ENCODE data around the gene KIF5B. TPM values are rescaled to one million over a fixed set of nuclear protein-coding genes. Genes with fewer than 3 reads are reported as not detected.
A peak's percentile ranks its signal among the peaks of the same experiment; 100 is the strongest.
"Not testable (repeated sequence)": the region's sequence is repeated elsewhere in the genome, so short reads cannot be mapped to it uniquely, and the experiment has no call there.

KIF5B gene
- total RNA-seq: 75.5 and 83.2 TPM in 2 replicates

DNA sequence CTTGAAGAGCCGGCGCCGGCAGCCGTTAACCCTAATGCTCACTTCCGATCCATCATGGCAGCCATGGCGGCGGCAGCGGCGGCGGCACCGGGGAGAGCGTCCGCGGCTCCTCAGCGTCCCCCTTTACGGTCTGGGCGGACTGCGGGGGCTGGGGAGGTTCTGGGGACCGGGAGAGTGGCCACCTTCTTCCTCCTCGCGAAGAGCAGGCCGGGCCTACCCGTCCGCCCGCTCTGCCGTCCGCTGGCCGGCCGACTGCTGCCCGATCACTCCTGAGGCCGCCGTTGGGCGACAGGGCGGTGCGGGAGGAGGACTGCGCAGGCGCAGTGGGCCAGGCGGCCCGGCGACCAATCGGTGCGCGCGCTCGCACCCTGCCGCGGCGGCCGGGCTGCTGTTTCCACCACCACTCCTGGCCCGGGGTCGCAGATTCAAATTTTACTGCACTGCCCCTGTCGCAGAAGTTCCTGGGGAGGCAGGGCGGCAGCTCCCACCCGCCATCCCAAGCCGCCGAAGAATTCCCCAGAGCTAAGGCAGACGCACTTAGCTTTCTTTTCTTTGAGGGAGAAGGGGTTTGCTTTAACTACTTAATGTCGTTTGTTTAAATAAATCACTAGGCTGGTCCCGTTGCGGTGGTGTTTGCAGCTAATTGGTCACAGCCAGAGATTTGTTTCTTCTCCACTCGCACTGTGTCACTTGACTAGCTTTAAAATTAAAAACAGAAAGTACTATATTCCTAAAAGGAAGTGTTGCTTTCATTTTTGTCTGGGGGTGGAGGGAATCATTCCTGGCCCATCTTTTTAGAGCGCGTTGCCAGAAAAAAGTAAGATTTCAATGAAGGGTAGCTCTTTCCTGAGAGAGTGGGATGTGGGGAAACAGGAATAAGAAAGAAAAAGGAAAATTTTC lies at the start of gene KIF5B:
KIF5B (minus strand) TSS at position 290 of the 900 bp plus-strand sequence. CDS start 452 bp downstream, outside the sequence.
- peak; percentile 69 to 90 for DNase-seq (ENCODE audit: low read depth in 2 of 2)

- no peak for DNase-seq (ENCODE audit: low read depth in 2 of 2)
Observed at GRCh38 chr10:32105782-32106382, 49.7 kb upstream of the KIF5B start.

DNA sequence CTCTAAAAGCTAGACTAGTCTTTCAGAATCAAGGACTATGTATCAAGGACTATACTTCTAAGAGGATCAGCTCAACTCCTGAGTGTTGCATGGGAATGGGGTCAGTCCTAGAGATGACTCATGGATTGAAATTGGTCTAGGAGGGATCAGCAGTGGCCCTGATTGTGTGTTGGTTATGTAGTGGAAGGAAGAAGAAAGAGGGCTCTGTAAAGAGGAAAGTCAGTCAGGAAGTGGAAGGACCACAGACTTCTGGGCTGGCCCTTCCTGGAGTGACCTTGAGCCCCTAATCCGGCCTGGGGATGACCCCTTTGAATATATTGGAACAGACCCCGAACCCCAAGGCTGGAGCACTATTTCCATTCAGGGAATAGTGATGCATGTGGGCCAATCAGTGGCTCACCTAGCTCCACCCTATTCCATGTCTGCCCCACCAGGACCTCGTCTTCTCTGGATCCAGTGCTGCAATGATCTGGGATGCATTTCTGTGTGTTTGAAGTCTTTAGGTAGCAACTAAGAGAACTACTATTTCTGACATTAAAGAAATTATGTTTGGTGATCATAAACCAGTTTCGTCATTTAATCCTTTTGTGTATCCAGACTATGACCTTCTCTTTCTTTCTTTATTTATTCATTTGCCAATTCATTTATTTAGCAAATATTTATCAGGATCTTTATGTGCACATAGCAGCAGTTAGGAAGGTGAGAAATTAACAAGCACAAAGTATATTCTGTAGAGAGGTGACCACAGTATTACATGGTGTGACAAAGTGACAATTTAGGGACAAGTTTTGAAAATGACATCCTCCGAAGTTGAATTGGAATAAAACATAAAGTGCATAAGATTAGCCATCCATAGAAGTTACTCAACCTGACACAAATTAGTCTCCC lies 48.6 kb upstream of the KIF5B start:
- DNase-seq (ENCODE audit: low read depth in 2 of 2): no peak

- DNase-seq (ENCODE audit: low read depth in 2 of 2): no peak
Observed at GRCh38 chr10:32104181-32104580, 48.0 kb upstream of the KIF5B start.

DNA sequence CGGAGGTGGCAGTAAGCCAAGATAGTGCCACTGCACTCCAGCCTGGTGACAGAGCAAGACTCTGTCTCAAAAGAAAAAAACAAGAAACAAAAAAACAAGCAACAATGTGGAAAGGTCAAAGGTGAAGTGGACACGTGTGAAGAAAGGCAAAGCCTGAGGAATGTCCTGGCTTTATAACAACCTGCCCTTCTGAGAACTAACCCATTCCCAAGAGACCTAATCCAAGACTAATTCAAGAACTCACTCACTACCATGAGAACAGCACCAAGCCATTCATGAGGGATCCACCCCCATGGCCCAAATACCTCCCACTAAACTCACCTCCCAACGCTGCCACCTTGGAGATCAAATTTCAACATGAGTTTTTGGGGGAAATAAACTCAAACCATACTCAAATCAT lies 47.5 kb upstream of the KIF5B start:
- DNase-seq (ENCODE audit: low read depth in 2 of 2): no peak

DNA sequence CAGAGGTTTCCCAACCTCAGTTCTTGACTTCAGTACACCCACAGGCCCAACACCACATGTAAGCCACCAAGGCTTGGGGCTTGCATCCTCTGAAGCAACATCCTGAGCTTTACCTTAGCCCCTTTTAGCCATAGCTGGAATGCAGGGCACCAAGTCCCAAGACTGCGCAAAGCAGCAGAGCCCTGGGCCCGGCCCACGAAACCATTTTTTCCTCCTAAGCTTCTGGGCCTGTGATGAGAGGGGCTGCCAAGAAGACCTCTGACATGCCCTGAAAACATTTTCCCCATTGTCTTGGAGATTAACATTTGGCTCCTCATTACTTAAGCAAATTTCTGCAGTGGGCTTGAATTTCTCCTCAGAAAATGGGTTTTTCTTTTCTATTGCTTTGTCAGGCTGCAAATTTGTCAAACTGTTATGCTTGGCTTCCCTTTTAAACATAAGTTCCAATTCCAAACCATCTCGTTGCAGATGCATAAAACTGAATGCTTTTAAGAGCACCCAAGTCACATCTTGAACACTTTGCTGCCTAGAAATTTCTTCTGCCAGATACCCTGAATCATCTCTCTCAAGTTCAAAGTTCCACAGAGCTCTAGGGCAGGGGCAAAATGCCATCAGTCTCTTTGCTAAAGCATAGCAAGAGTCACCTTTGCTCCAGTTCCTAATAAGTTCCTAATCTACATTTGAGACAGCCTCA lies 42.5 kb upstream of the KIF5B start:
- not testable (repeated sequence) for DNase-seq (ENCODE audit: low read depth in 2 of 2)

GRCh38 chr10:32095116-32095733 lies 39.0 kb upstream of the KIF5B start:
- no peak for DNase-seq (ENCODE audit: low read depth in 2 of 2)

- no peak for DNase-seq (ENCODE audit: low read depth in 2 of 2)
Observed at GRCh38 chr10:32093650-32094049, 37.4 kb upstream of the KIF5B start.

DNA sequence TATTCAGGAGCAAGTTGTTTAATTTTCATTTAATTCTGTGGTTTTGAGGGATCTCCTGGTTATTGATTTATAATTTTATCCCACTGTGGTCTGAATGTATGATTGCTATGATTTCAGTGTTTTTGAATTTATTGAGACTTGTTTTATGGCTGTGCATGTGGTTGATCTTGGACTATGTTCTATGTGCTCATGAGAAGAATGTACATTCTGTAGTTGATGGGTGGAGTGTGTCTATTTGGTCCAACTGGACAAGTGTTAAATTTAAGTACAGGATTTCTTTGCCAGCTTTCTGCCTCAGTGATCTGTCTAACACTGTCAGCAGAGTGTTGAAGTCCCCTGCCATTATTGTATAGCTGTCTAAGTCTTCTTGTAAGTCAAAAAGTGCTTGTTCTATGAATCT lies 34.8 kb upstream of the KIF5B start:
- DNase-seq (ENCODE audit: low read depth in 2 of 2): no peak

GRCh38 chr10:32084185-32084851 lies 28.1 kb upstream of the KIF5B start:
- DNase-seq (ENCODE audit: low read depth in 2 of 2): no peak

GRCh38 chr10:32077896-32078485 lies 21.8 kb upstream of the KIF5B start:
- DNase-seq (ENCODE audit: low read depth in 2 of 2): no peak

GRCh38 chr10:32073659-32074058 lies 17.4 kb upstream of the KIF5B start:
- no peak for DNase-seq (ENCODE audit: low read depth in 2 of 2)

GRCh38 chr10:32073128-32073527 lies 16.9 kb upstream of the KIF5B start:
- DNase-seq (ENCODE audit: low read depth in 2 of 2): no peak

DNA sequence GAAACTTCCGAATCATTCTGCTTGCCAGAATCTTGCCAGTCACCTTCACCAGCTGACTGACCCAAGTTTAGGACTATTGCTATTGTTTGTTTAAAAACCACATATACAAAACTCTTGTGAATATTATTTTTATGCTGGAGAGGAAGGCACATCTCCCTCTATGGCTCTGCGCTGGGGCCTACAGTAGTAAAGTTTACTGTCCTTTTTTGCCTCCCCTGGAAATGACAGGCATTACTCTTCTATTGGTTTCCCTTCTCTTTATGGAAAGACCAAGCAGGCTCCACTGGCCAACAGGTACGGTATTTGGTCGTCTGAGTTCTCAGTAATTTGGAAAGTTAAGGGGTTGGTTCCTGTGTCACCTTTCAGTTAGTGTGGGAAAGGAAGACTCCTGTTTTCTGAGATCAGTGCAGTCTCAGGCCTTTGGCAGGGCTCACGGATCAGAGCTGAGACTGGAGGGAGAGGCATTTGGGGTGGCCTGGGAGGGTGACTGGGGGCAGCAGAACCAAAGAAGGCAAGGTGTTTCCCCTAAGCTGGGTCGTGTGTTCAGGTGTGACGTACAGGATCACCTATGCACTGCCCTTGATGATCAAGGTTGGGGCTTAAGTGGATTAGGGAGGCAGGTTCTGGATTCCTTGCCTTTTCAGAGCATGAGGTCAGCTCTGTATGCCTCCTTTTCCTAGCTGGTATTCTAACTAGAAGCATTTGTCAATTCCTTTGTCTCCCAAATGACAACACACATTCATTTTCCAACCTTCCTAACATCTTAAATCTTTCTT lies 16.0 kb upstream of the KIF5B start:
- no peak for DNase-seq (ENCODE audit: low read depth in 2 of 2)

- no peak for DNase-seq (ENCODE audit: low read depth in 2 of 2)
Observed at GRCh38 chr10:32070645-32071044, 14.4 kb upstream of the KIF5B start.

DNA sequence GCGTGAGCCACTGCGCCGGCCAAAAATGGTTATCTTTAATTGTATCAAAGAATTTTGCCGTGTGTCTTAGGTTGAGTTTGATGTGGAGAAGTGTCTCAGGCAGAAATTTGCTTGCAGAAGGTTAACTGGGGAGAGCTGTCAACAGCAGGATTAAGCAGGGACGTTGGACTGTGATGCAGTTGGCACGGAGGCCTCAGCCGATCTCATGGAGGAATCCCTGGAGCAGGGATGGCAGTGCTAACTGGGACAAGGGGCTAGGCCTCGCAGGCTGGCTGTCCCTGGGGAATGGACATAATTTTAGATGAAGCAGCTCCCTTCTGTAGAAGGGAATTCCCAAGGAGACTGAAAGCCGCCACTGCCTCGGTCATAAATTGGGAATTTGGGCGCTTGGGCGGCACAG lies 12.3 kb upstream of the KIF5B start:
- no peak for DNase-seq (ENCODE audit: low read depth in 2 of 2)

DNA sequence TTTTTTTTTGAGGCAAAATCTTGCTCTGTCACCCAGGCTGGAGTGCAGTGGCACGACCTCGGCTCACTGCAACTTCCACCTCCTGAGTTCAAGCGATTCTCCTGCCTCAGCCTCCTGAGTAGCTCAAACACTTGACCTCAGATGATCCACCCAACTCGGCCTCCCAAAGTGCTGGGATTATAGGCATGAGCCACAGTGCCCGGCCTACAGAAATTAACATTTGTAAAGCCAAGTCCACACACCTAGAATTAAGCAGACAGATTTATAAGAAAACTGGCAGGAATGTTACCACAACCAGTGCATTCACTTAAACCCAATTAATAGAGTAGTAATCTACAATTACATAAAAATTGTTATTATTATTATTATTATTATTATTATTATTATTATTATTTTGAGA lies 11.7 kb upstream of the KIF5B start:
- not testable (repeated sequence) for DNase-seq (ENCODE audit: low read depth in 2 of 2)

- no peak for DNase-seq (ENCODE audit: low read depth in 2 of 2)
Observed at GRCh38 chr10:32065856-32066255, 9.6 kb upstream of the KIF5B start.

DNA sequence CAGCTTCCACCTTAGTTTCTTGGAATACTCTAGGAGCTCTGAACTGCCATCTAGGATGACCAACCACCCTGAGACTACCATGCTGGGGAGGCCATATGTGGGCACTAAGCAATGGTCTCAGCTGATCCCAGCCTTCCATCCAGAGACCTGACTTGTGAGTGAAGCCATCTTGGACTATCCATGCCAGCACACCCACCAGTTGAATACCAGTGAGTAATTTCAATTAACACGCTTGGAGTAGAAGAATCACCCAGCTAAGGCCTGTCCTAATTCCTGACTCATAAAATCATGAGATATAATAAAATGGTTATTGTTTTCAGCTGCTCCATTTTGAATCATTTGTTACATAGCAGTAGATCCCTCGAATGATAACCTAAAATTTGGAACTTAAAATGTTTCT lies 5.2 kb upstream of the KIF5B start:
- DNase-seq (ENCODE audit: low read depth in 2 of 2): no peak
